ENCODE data around the gene PSMD1.
"Not testable (repeated sequence)": the region's sequence is repeated elsewhere in the genome, so short reads cannot be mapped to it uniquely, and the experiment has no call there.

Gene PSMD1

DNA sequence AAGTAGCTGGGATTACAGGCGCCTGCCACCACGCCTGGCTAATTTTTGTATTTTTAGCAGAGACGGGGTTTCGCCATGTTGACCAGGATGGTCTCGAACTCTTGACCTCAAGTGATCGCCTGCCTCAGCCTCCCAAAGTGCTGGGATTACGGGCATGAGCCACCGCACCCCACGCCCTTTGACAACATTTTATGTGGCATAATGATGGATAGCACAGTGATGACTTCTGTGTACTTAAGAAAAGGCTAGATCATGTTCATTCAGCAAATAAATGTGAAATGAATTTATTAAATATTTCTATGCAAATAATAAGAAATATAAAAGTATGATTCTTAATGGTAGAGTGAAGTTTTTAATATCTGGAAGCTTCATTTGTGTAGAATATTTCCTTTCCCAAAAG is 70.8 kb downstream of the PSMD1 start:
- Histone ChIP-seq H3K9me3 (no peaks in the 10 kb centered on the region), H3K4me1 (peaks cover 41% of the 10 kb centered on the region), H3K4me3 (no peak overlapping the region), H3K36me3 (replicated peaks) (no peaks in the 10 kb centered on the region), H3K27me3 (ENCODE audit: low read depth) (no peaks in the 10 kb centered on the region)
- in situ Hi-C loops (cut with MboI; ENCODE audit: low sequenced_read_pairs) = no loop called here
- DNase-seq (ENCODE audit: low spot score in 2 of 2) = no peak

DNA sequence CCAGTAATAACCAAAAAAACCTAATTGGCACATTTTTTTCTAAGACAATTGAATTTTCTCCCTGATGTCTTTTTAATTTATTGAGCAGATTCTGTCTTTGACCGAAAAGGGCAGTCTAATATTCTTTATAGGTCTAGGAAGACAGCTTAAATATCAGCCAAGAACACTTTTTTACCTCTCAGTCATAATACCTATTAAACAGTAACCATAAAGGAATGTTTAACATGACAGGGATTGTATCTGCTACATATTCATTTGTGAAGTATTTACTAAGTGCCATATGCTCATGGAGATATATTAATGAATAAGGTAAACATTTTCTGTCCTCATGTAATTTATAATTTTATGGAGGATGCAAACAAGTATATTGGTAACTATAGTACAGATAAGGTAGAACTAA is 71.3 kb downstream of the PSMD1 start:
- no peak overlapping the region for H3K4me3 ChIP-seq
- no peaks in the 10 kb centered on the region for H3K27me3 ChIP-seq (ENCODE audit: low read depth)
- H3K36me3 ChIP-seq (replicated peaks) = no peaks in the 10 kb centered on the region
- no peak for DNase-seq (ENCODE audit: low spot score in 2 of 2)
- no peaks in the 10 kb centered on the region for H3K9me3 ChIP-seq
- in situ Hi-C loops (cut with MboI; ENCODE audit: low sequenced_read_pairs) = no loop called here
- H3K4me1 ChIP-seq = peaks cover 43% of the 10 kb centered on the region

DNA sequence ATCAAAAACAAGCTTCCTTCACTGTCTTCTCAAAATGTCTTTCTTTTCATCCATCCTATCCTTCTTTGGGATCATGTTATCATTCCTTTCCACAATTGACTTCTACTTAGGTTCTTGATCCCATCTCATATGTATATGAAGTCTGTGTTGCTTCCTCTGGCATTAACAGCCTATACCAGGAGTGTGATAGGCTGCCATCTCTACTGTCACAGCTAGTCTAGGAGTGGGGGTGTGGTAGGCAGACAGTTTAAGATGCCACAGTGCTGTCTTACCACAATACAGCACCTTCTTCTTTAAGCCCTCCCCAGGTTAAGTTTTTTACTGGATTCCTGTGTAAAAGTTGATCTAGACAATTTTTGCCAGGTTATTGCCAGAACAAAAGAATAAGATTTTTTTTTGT is 71.9 kb downstream of the PSMD1 start:
- Histone ChIP-seq H3K4me3 (no peak overlapping the region), H3K36me3 (replicated peaks) (no peaks in the 10 kb centered on the region), H3K4me1 (peaks cover 40% of the 10 kb centered on the region), H3K27me3 (ENCODE audit: low read depth) (no peaks in the 10 kb centered on the region), H3K9me3 (no peaks in the 10 kb centered on the region)
- DNase-seq (ENCODE audit: low spot score in 2 of 2) = peak in 1 of 2 experiments; percentile 15
- in situ Hi-C loops (cut with MboI; ENCODE audit: low sequenced_read_pairs) = no loop called here

DNA sequence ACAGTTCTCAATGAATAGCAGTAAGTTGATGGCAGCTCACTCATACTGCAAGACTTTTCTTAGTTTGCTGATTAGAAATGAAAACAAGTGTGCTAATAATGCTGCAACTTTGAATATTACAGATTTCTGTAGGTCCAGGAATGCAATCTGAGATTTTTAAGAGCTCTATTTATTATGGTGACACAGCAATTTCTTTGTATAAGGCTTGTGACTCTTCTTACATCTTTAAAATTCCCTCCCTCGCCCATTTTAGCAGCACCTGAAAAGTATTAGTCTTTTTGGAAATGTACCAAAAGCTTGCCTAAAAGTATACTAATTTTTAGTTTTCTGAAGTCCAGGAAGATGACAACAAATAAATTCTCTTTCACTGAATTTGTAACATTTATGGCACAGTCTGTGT is 72.5 kb downstream of the PSMD1 start:
- peaks cover 34% of the 10 kb centered on the region for H3K4me1 ChIP-seq

DNA sequence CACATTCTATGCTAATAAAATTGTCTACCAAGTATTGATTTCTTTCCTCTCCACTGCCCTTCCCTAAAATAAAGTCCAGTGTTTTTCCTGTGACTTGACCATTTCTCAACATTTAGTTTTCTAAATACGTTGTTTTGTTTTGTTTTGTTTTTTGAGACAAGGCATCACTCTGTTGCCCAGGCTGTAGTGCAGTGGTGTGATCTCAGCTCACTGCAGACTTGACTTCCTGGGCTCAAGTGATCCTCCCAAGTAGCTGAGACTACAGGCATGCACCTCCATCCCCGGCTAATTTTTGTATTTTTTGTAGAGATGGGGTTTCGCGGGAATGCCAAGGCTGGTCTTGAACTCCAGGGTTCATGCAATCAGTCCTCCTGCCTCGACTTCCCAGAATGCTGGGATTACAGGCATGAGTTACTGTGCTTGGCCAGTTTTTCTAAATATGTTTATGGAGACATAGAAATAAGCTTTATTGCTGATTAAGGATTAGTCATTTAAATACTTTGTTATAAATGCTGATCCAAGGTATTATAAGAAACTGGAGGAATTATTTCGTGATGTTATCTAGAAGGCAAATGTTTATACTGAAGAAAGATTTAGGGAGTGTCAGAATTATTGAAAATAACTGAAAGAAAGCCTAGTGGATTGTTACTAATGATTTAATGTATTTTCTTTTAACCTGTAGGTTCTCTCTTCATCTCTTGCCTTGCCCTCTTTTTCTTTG is 73.8 kb downstream of the PSMD1 start:
- Histone ChIP-seq H3K27me3 (ENCODE audit: low read depth) (no peaks in the 10 kb centered on the region), H3K36me3 (replicated peaks) (no peaks in the 10 kb centered on the region), H3K9me3 (no peaks in the 10 kb centered on the region), H3K4me1 (peaks cover 26% of the 10 kb centered on the region), H3K4me3 (no peak overlapping the region)
- no peak for DNase-seq (ENCODE audit: low spot score in 2 of 2)
- in situ Hi-C loops (cut with MboI; ENCODE audit: low sequenced_read_pairs) = no loop called here

More for the DNA sequence above, 72.5 kb downstream of the PSMD1 start:
- no peaks in the 10 kb centered on the region for H3K9me3 ChIP-seq
- no peaks in the 10 kb centered on the region for H3K36me3 ChIP-seq (replicated peaks)
- in situ Hi-C loops (cut with MboI; ENCODE audit: low sequenced_read_pairs) = no loop called here
- no peak for DNase-seq (ENCODE audit: low spot score in 2 of 2)
- H3K4me3 ChIP-seq = no peak overlapping the region
- H3K27me3 ChIP-seq (ENCODE audit: low read depth) = no peaks in the 10 kb centered on the region

DNA sequence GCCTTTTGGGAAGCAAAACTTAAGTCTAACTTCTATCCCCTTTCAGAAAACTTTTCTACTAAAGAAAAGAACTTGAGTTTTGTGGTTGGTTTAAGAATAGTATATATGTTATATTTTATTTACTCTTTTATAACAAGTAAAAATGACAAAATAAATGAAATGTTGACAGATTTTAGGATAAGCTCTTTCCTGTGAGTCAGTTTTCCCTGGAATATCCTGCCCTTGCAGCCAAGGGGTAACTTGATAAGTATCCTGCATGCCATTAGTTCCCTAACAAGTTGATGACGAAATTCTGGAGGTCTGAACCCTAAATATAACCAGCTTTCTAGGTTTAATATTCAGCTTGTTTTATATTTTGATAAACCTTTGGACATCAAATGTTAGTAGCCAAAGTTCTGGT is 75.5 kb downstream of the PSMD1 start:
- Histone ChIP-seq H3K36me3 (replicated peaks) (no peaks in the 10 kb centered on the region), H3K4me1 (peaks cover 23% of the 10 kb centered on the region), H3K4me3 (no peak overlapping the region), H3K27me3 (ENCODE audit: low read depth) (no peaks in the 10 kb centered on the region), H3K9me3 (no peaks in the 10 kb centered on the region)
- in situ Hi-C loops (cut with MboI; ENCODE audit: low sequenced_read_pairs) = no loop called here
- DNase-seq (ENCODE audit: low spot score in 2 of 2) = no peak

DNA sequence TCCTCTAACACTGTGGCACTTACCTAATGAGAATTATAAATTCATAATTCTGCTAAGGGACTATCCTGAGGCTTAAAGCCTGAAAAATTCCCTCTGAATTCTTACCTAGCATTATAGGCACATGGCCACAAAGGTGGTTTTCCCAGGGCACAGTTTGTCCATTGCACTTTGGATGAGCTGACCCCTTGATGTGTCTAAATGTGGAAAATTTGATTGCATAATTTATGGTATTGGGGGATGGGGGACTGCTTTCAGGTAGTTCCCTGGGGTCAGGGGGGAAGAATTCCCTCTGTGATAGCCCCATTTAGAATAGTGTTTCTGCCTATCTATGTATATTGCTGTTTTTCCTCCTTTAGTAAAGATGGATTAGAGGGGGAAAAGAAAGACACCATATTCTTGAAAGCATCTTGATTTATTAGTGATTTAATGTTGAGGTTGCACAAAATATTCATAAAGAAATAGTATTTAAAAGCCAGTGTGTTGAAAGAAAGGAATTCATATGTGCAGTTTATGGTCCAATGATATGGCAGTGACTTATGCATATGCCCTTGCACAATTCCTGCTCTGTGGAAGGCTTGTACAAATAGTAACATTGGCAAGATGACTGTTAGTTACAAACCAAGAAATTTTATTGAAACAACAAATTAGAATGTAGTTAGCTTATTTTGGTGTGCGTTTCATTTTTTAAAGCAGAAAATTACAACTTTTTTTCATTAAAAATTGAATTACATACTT is 76.9 kb downstream of the PSMD1 start:
- Histone ChIP-seq H3K27me3 (ENCODE audit: low read depth) (no peaks in the 10 kb centered on the region), H3K4me1 (peaks cover 15% of the 10 kb centered on the region), H3K4me3 (no peak overlapping the region), H3K36me3 (replicated peaks) (no peaks in the 10 kb centered on the region), H3K9me3 (no peaks in the 10 kb centered on the region)
- DNase-seq (ENCODE audit: low spot score in 2 of 2) = no peak
- in situ Hi-C loops (cut with MboI; ENCODE audit: low sequenced_read_pairs) = no loop called here

DNA sequence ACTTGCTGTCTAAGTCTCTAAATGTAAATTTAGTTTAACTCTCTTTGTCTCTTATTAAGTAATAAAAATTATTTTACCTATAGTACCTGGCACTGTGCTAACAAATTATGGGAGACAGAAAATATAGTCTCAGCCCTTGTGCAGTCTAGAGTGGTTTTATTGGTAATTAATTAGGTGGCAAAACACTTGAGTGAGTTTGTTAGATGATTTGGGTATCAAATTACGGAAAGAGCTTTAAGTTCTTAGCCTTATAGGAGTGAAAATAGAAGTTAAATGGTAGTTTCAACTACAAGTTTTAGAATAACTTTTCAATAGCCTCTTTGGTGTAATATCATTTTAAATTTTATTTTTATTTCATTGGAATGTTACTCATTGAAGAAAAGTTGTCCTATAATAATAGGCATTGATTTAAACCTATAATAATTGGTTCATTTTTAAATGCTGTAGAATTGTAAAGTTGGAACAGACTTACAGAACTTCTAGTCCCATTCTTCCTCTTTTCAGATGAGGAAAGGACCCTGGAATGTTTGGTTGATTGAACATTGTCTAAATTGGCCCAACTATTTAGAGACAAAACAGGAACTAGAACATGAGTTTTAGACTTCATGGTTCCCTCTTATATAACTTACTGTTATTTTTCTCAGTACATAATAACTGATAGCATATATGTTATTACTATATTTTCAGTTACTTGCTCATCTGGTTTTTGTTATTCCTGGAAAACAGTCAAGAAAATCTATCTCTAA is 78.4 kb downstream of the PSMD1 start:
- in situ Hi-C loops (cut with MboI; ENCODE audit: low sequenced_read_pairs) = no loop called here
- DNase-seq (ENCODE audit: low spot score in 2 of 2) = no peak
- no peaks in the 10 kb centered on the region for H3K27me3 ChIP-seq (ENCODE audit: low read depth)

DNA sequence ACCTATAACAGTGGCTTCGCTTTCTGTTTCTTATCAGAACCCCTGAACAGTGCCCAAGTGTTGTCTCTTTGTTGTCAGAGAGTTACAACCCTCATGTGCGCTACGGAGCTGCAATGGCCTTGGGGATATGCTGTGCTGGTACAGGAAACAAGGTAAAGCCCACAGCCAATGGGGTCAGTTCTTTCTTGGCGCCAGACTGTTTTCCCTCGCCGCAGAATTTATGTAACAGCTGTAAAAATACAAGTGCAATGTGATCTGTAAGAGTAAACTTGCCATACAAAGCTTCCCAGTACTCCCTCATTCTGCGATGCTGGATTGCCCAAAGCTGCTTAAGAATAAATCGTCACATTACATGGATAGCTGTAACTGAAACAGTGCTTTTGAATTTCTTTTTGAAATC is 82.0 kb downstream of the PSMD1 start:
- DNase-seq (ENCODE audit: low spot score in 2 of 2) = no peak
- Histone ChIP-seq H3K4me3 (no peak overlapping the region), H3K36me3 (replicated peaks) (no peaks in the 10 kb centered on the region; the same call in 1 of the 2 replicates), H3K27me3 (ENCODE audit: low read depth) (no peaks in the 10 kb centered on the region), H3K9me3 (no peaks in the 10 kb centered on the region), H3K4me1 (peaks cover 5% of the 10 kb centered on the region; the same call in 1 of the 2 replicates)
- in situ Hi-C loops (cut with MboI; ENCODE audit: low sequenced_read_pairs) = no loop called here

More for the DNA sequence above, 78.4 kb downstream of the PSMD1 start:
- peaks cover 7% of the 10 kb centered on the region; the same call in 1 of the 2 replicates for H3K4me1 ChIP-seq
- H3K9me3 ChIP-seq = no peaks in the 10 kb centered on the region
- H3K4me3 ChIP-seq = no peak overlapping the region
- no peaks in the 10 kb centered on the region; the same call in 1 of the 2 replicates for H3K36me3 ChIP-seq (replicated peaks)

DNA sequence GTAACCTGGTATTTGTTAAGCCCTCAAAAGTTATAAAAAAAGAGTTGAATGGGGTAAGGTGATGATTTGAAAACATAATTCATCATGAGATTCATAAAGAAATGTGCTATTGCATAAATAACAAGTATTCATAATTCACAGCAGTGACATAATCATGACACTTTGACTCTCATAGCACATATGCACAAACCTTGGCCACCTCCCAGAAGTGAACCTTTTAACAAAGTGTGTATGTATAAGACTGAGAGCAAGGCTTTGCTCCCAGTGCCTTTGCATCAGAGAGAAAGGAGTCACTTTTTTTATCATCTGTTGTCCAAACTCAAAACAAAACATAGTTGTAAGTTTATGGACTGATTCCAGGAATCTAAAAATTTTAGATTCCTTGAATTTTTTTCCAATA is 83.1 kb downstream of the PSMD1 start:
- Histone ChIP-seq H3K4me3 (no peak overlapping the region), H3K36me3 (replicated peaks) (no peaks in the 10 kb centered on the region; the same call in 1 of the 2 replicates), H3K9me3 (no peaks in the 10 kb centered on the region), H3K4me1 (no peaks in the 10 kb centered on the region), H3K27me3 (ENCODE audit: low read depth) (no peaks in the 10 kb centered on the region)
- DNase-seq (ENCODE audit: low spot score in 2 of 2) = no peak
- in situ Hi-C loops (cut with MboI; ENCODE audit: low sequenced_read_pairs) = no loop called here

DNA sequence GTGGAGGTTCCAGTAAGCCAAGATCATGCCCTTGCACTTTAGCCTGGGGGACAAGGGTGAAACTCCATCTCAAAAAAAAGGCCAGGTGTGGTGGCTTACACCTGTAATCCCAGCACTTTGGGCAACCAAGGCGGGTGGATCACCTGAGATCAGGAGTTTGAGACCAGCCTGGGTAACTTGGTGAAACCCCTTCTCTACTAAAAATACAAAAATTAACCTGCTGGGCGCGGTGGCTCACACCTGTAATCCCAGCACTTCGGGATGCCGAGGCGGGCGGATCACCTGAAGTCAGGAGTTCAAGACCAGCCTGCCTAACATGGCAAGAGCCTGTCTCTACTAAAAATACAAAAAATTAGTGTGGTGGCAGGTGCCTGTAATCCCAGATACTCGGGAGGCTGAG is 84.1 kb downstream of the PSMD1 start:
- H3K27me3 ChIP-seq (ENCODE audit: low read depth); H3K36me3 ChIP-seq (replicated peaks); H3K4me3 ChIP-seq; H3K9me3 ChIP-seq; in situ Hi-C loops (cut with MboI; ENCODE audit: low sequenced_read_pairs); DNase-seq (ENCODE audit: low spot score in 2 of 2); H3K4me1 ChIP-seq: not testable (repeated sequence)

DNA sequence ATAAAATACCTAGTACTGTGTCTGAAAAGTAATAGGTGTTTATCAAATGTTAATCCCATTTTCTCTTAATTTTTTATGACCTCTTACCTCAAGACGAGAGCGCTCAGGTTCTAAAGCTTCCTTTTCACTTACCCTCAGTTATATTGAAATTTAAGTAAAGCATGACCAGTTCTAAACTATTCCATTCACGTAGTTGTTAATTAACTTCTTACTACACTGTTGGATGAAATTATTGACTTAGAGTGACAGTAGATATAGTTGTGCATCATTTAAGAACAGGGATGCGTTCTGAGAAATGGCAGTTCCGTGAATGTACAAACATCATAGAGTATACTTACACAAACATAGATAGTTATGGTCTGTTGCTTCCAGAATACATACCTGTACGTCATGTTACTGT is 88.2 kb downstream of the PSMD1 start:
- Histone ChIP-seq H3K36me3 (replicated peaks) (peaks cover 24% of the 10 kb centered on the region), H3K9me3 (no peaks in the 10 kb centered on the region), H3K4me1 (no peaks in the 10 kb centered on the region), H3K4me3 (no peak overlapping the region), H3K27me3 (ENCODE audit: low read depth) (no peaks in the 10 kb centered on the region)
- in situ Hi-C loops (cut with MboI; ENCODE audit: low sequenced_read_pairs) = no loop called here
- DNase-seq (ENCODE audit: low spot score in 2 of 2) = no peak

DNA sequence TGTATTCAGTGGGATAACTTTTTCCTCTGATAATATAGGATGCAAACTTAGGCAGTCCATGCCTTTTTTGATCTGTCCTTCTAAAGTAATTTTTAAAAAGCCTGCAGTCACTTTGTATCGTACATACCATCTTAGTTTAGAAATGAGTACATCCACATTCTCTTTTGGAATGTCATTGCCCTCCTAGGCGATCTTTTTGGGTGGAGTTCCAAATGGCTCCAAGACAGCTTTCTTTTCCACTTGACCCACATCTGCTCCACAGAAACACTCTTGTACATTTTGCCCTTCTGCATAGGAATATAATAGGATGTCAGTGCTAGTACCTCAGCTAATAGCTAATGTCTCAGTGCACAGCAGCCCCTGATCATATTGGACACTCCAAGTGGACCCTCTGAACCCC is 90.0 kb downstream of the PSMD1 start:
- Histone ChIP-seq H3K36me3 (replicated peaks) (peaks cover 24% of the 10 kb centered on the region), H3K9me3 (no peaks in the 10 kb centered on the region), H3K4me3 (no peak overlapping the region), H3K4me1 (no peaks in the 10 kb centered on the region), H3K27me3 (ENCODE audit: low read depth) (no peaks in the 10 kb centered on the region)
- in situ Hi-C loops (cut with MboI; ENCODE audit: low sequenced_read_pairs) = no loop called here
- no peak for DNase-seq (ENCODE audit: low spot score in 2 of 2)

All from HAP-1 (cell line).